Esophagus muscularis mucosa (tissue), 4 donors: ENCODE data around the gene SLC44A5. TPM values are rescaled to one million over a fixed set of nuclear protein-coding genes. Genes with fewer than 3 reads are reported as not detected.

Source experiments
- DNase-seq: peaks from one replicate; pipeline ENCODE4 v3.0.0-alpha.2; 2017; ENCODE audit errors: extremely low spot score
- H3K27ac ChIP-seq, 4 donors: fragments of 200-600 bp; sonication (generic); replicated peaks in 1 of 4; 1 replicate in 3 of 4; 2 replicates in 1 of 4; pipeline ENCODE4 v1.5.1; 2016 to 2019; ENCODE audit warnings: mild to moderate bottlenecking in 1 of 4
- H3K27me3 ChIP-seq, 4 donors: fragments of 200-600 bp; sonication (generic); one replicate each; pipeline versions ENCODE4 v1.5.1 to v1.6.0; 2016 to 2019
- H3K36me3 ChIP-seq, 4 donors: fragments of 200-600 bp; sonication (generic); one replicate each; pipeline ENCODE4 v1.5.1; 2016 to 2019
- H3K4me1 ChIP-seq, 4 donors: fragments of 200-600 bp; sonication (generic); one replicate each; pipeline ENCODE4 v1.5.1; 2016 to 2019
- H3K4me3 ChIP-seq, 4 donors: fragments of 200-600 bp; sonication (generic); 1 replicate in 2 of 4; 2 replicates in 2 of 4; pipeline ENCODE4 v1.5.1; 2016 to 2019; ENCODE audit warnings: mild to moderate bottlenecking in 4 of 4, moderate library complexity in 1 of 4
- H3K9me3 ChIP-seq, 4 donors: fragments of 200-600 bp; sonication (generic); 1 replicate in 3 of 4; 2 replicates in 1 of 4; pipeline ENCODE4 v1.5.1; 2016 to 2019
- CTCF ChIP-seq, 3 experiments: fragments of 200-600 bp in 2 of 3; fragments of 450-650 bp in 1 of 3; sonication (generic) in 2 of 3; IDR thresholded peaks; one replicate each; pipeline ENCODE4 v1.5.1; 2017 to 2019; ENCODE audit warnings: antibody characterized with exemption in 3 of 3, mild to moderate bottlenecking in 2 of 3, moderate library complexity in 1 of 3
- EP300 ChIP-seq: sonication (generic); formaldehyde crosslinking; IDR thresholded peaks from one replicate; pipeline ENCODE4 v1.6.1; 2017; ENCODE audit warnings: antibody characterized with exemption
- POLR2A ChIP-seq: fragments of 450-650 bp; IDR thresholded peaks from one replicate; pipeline ENCODE4 v1.6.1; 2017; ENCODE audit warnings: antibody characterized with exemption, moderate library complexity, mild to moderate bottlenecking, low read depth
- POLR2AphosphoS5 ChIP-seq, 2 donors: sonication (generic); formaldehyde crosslinking; IDR thresholded peaks; one replicate each; pipeline ENCODE4 v1.6.1; 2017; ENCODE audit warnings: antibody characterized with exemption in 2 of 2
- WGBS: methylation state at CpG from one replicate; pipeline ENCODE4 v1.1.5; 2018; 5-methylcytosine and 5-hydroxymethylcytosine counted together
- intact Hi-C: fragments of 100-400 bp; cut with DNase I; formaldehyde crosslinking; loops from one replicate; pipeline ENCODE4 v1.15.1; 2023
- total RNA-seq, 4 donors: library from RNA; depleted of rRNA; stranded (reverse); fragments of >200 nt; gene quantifications; one replicate each; pipeline versions ENCODE4 v1.1.0 to v1.2.1, GENCODE V29; 2016

SLC44A5 gene
- total RNA-seq, 4 donors from 2014 or later, result 0.17 to 0.71 (median 0.23) TPM; not detected in 1

- no peaks in the 10 kb centered on the region for H3K4me1 ChIP-seq
- H3K36me3 ChIP-seq, result no peaks in the 10 kb centered on the region
- TF ChIP-seq CTCF (IDR thresholded peaks at IDR 0.05) (no peak), POLR2AphosphoS5 (IDR thresholded peaks at IDR 0.05) (no peak), POLR2A (no peak), EP300 (no peak)
- no peak overlapping the region for H3K27ac ChIP-seq
- no peaks in the 10 kb centered on the region for H3K9me3 ChIP-seq
- no peak overlapping the region for H3K4me3 ChIP-seq
- DNase-seq, result no peak
- intact Hi-C loops, result no loop called here
- H3K27me3 ChIP-seq, result no peaks in the 10 kb centered on the region
These were observed 280.3 kb downstream of the SLC44A5 start for GRCh38 chr1:75330624-75331023.

- no peaks in the 10 kb centered on the region for H3K36me3 ChIP-seq
- DNase-seq, result no peak
- H3K9me3 ChIP-seq, result no peaks in the 10 kb centered on the region
- 41% methylated on average over 4 of the region's 4 CpGs for WGBS
- intact Hi-C loops, result no loop called here
- no peaks in the 10 kb centered on the region for H3K27me3 ChIP-seq
- H3K4me1 ChIP-seq, result no peaks in the 10 kb centered on the region
- no peak overlapping the region for H3K27ac ChIP-seq
- TF ChIP-seq CTCF (IDR thresholded peaks at IDR 0.05) (no peak), POLR2A (no peak), POLR2AphosphoS5 (IDR thresholded peaks at IDR 0.05) (no peak), EP300 (no peak)
- no peak overlapping the region for H3K4me3 ChIP-seq
These were observed 282.2 kb downstream of the SLC44A5 start for GRCh38 chr1:75328691-75329090.

GRCh38 chr1:75327395-75327794 is 283.5 kb downstream of the SLC44A5 start:
- H3K4me3 ChIP-seq, result no peak overlapping the region
- H3K4me1 ChIP-seq, result no peaks in the 10 kb centered on the region
- 92% methylated on average over 2 of the region's 2 CpGs for WGBS
- no peak for DNase-seq
- no peaks in the 10 kb centered on the region for H3K36me3 ChIP-seq
- no peaks in the 10 kb centered on the region for H3K27me3 ChIP-seq
- no peak overlapping the region for H3K27ac ChIP-seq
- intact Hi-C loops, result no loop called here
- no peaks in the 10 kb centered on the region for H3K9me3 ChIP-seq
- no peak for TF ChIP-seq CTCF (IDR thresholded peaks at IDR 0.05)
- TF ChIP-seq EP300, result no peak
- no peak for TF ChIP-seq POLR2AphosphoS5 (IDR thresholded peaks at IDR 0.05)
- TF ChIP-seq POLR2A, result no peak

GRCh38 chr1:75317976-75318375 is 292.9 kb downstream of the SLC44A5 start:
- no peaks in the 10 kb centered on the region for H3K9me3 ChIP-seq
- H3K27me3 ChIP-seq, result no peaks in the 10 kb centered on the region
- WGBS, result 86% methylated on average over 4 of the region's 4 CpGs
- no peaks in the 10 kb centered on the region for H3K36me3 ChIP-seq
- intact Hi-C loops, result no loop called here
- H3K4me3 ChIP-seq, result no peak overlapping the region
- no peaks in the 10 kb centered on the region for H3K4me1 ChIP-seq
- H3K27ac ChIP-seq, result no peak overlapping the region
- TF ChIP-seq CTCF (IDR thresholded peaks at IDR 0.05), result no peak
- no peak for TF ChIP-seq EP300
- no peak for TF ChIP-seq POLR2AphosphoS5 (IDR thresholded peaks at IDR 0.05)
- no peak for TF ChIP-seq POLR2A
- no peak for DNase-seq

- no peak overlapping the region for H3K27ac ChIP-seq
- no peaks in the 10 kb centered on the region for H3K9me3 ChIP-seq
- WGBS, result 68% methylated on average over 1 of the region's 1 CpG
- no peak overlapping the region for H3K4me3 ChIP-seq
- DNase-seq, result no peak
- no peak for TF ChIP-seq EP300
- TF ChIP-seq CTCF (IDR thresholded peaks at IDR 0.05), result no peak
- no peak for TF ChIP-seq POLR2AphosphoS5 (IDR thresholded peaks at IDR 0.05)
- no peak for TF ChIP-seq POLR2A
- H3K36me3 ChIP-seq, result no peaks in the 10 kb centered on the region
- no peaks in the 10 kb centered on the region for H3K27me3 ChIP-seq
- intact Hi-C loops, result no loop called here
- no peaks in the 10 kb centered on the region for H3K4me1 ChIP-seq
These were observed 294.7 kb downstream of the SLC44A5 start for GRCh38 chr1:75316230-75316629.
